Muscle of leg (tissue), 11 donors: ENCODE measurements around the gene UBE2E2. TPM values are rescaled to one million over a fixed set of nuclear protein-coding genes. Genes with fewer than 3 reads are reported as not detected.

Source experiments
- DNase-seq: peaks from one replicate; pipeline ENCODE4 v3.0.0; 2013
- H3K27ac ChIP-seq: one replicate; pipeline ENCODE4 v1.5.1; 2013; ENCODE audit warnings: mild to moderate bottlenecking, low read length, control low read depth
- H3K27me3 ChIP-seq: one replicate; pipeline ENCODE4 v1.6.1; 2013; ENCODE audit warnings: low read length; ENCODE audit not compliant: control insufficient read depth, insufficient read depth
- H3K36me3 ChIP-seq: one replicate; pipeline ENCODE4 v1.6.1; 2013; ENCODE audit warnings: low read length; ENCODE audit not compliant: control insufficient read depth, insufficient read depth
- H3K4me1 ChIP-seq: one replicate; pipeline ENCODE4 v1.6.1; 2013; ENCODE audit warnings: low read length; ENCODE audit not compliant: control insufficient read depth, insufficient read depth
- H3K4me3 ChIP-seq: one replicate; pipeline ENCODE4 v1.5.1; 2013; ENCODE audit warnings: low read length, control low read depth
- H3K9me3 ChIP-seq: replicated peaks from 2 replicates; pipeline ENCODE4 v1.6.1; 2013; ENCODE audit warnings: low read depth, low read length; ENCODE audit not compliant: control insufficient read depth
- WGBS: methylation state at CpG from one replicate; pipeline ENCODE4 v1.1.5; 2013; ENCODE audit warnings: missing lambda C conversion rate; ENCODE audit not compliant: insufficient coverage; 5-methylcytosine and 5-hydroxymethylcytosine counted together
- polyA plus RNA-seq, 8 donors: library from polyadenylated mRNA; unstranded; fragments of 120-200 nt; gene quantifications; one replicate each; pipeline versions ENCODE4 v1.2.1 to v1.2.3, GENCODE V29; 2013; ENCODE audit warnings: inconsistent platforms in 1 of 8, low replicate concordance in 1 of 8; ENCODE audit not compliant: insufficient read length in 8 of 8, insufficient read depth in 1 of 8
- total RNA-seq: library from RNA; stranded (reverse); fragments of 120-200 nt; gene quantifications from one replicate; pipeline ENCODE4 v1.2.4, GENCODE V29; 2013

UBE2E2 gene
- total and polyA plus RNA-seq, 9 donors, result 19.2 to 41.4 (median 35.1) TPM

DNA sequence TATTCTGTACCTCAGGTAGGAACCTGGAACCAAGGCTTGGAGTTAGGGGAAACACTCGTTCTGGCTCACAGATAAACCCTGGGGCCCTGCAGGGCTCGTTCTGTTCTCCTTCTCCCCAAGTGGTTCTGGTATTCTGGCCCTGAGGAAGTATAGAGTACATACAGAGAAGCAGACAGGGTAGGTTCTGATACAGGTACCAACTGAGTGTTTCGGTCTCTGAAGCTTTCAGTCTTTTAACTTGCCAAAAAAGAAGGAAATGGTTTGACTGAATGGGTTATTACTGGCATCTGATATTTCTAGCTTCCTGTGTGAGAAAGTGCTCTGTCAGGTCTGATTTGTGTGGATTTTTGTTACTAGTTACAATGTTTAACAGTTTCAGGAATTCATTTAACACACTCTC, 67.3 kb downstream of the UBE2E2 start:
- peaks cover 14% of the 10 kb centered on the region for H3K9me3 ChIP-seq
- no peak overlapping the region for H3K27ac ChIP-seq
- WGBS, result 78% methylated on average over 3 of the region's 3 CpGs
- H3K27me3 ChIP-seq, result no peaks in the 10 kb centered on the region
- H3K4me1 ChIP-seq, result no peaks in the 10 kb centered on the region
- no peak overlapping the region for H3K4me3 ChIP-seq
- H3K36me3 ChIP-seq, result no peaks in the 10 kb centered on the region
- no peak for DNase-seq

DNA sequence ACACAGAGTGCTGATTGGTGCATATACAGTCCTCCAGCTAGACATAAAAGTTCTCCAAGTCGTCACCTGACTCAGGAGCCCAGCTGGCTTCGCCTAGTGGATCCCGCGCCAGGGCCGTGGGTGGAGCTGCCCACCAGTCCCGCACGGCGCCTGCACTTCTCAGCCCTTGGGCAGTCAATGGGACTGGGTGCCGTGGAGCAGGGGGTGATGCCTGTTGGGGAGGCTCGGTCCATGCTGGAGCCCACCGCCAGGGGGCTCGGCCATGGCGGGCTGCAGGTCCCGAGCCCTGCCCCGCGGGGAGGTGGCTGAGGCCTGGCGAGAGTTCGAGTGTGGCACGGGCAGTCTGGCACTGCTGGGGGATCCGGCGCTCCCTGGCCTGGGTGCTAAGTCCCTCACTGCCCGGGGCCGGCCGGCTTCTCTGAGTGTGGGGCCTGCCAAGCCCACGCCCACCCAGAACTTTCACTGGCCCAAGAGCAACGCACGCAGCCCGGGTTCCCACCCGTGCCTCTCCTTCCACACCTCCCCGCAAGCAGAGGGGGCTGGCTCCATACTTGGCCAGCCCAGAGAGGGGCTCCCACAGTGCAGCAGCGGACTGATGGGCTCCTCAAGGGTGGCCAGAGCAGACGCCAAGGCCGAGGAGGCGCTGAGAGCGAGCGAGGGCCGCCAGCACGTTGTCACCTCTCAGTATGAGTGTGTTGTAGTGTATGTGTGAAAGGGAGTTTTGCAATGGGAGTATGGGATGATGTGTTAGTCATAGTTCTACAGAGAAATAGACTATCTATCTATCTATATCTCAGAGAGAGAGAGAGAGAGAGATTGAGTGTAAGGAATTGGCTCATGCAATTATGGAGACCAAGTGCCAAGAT, 69.0 kb downstream of the UBE2E2 start:
- 95% methylated on average over 31 of the region's 38 CpGs for WGBS
- peaks cover 14% of the 10 kb centered on the region for H3K9me3 ChIP-seq
- no peaks in the 10 kb centered on the region for H3K36me3 ChIP-seq
- DNase-seq, result no peak
- H3K4me3 ChIP-seq, result no peak overlapping the region
- H3K4me1 ChIP-seq, result no peaks in the 10 kb centered on the region
- H3K27ac ChIP-seq, result no peak overlapping the region
- no peaks in the 10 kb centered on the region for H3K27me3 ChIP-seq

DNA sequence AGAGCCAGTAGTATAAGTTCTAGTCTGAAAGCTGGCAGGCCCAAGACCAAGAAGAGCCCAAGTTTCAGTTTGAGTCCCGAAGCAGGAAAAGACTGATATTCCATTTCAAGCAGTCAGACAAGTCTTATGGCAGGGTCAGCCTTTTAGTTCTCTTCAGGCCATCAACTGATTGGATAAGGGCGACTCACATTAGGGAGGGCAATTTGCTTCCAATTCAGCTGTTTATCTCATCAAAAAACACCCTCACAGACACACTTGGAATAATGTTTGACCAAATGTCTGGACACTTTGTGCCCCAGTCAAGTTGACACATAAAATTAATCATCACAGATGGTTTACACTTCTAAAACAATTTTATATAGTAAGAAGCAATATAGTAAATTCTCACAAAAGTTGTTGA, 69.7 kb downstream of the UBE2E2 start:
- no peaks in the 10 kb centered on the region for H3K4me1 ChIP-seq
- 94% methylated on average over 2 of the region's 2 CpGs for WGBS
- H3K4me3 ChIP-seq, result no peak overlapping the region
- no peak for DNase-seq
- peaks cover 14% of the 10 kb centered on the region for H3K9me3 ChIP-seq
- H3K27ac ChIP-seq, result no peak overlapping the region
- no peaks in the 10 kb centered on the region for H3K36me3 ChIP-seq
- H3K27me3 ChIP-seq, result no peaks in the 10 kb centered on the region

DNA sequence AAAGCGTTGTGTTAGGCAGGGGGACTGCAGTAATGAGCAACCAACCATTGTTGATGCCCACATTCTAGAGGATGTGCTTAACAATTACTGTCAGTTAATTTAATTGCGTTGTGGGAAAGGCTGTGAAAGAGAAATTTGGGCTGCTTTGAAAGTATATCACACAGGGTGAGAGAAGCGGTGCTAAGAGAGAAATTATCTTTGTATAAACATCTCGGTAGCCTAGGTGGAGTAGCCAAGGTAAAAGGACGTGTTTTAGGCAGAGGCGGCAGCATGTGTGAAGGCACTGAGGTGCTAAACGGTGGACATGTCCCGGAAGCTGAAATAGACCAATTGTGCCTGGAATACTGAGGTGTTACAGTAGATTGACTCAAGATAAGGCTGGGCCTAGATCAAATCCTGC, 71.9 kb downstream of the UBE2E2 start:
- WGBS, result 87% methylated on average over 7 of the region's 8 CpGs

DNA sequence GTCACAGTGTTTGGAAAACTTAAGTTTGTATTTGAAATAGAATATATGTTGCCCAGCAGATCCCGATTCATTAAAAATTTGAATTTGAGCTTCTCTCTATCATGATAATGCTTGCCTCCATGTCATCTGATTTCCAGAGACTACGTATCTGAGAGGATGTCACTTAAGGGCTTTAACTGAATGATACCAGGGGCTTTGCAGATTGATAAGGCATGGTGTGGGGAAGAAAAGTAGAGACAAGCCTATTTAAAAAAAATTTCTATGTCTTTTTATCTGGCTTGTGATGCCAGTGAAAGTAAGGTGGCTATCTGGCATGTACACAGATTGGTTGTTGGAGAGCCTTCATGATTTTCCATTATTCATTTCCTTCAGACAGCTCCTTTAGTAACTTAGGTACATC, 72.7 kb downstream of the UBE2E2 start:
- Histone ChIP-seq H3K27me3 (no peaks in the 10 kb centered on the region), H3K4me3 (no peak overlapping the region), H3K9me3 (peaks cover 6% of the 10 kb centered on the region), H3K36me3 (no peaks in the 10 kb centered on the region), H3K27ac (no peak overlapping the region), H3K4me1 (no peaks in the 10 kb centered on the region)
- DNase-seq, result no peak
- no CpG with 5 or more reads among the region's 2 CpGs for WGBS

More for the DNA sequence above, 71.9 kb downstream of the UBE2E2 start:
- Histone ChIP-seq H3K4me3 (no peak overlapping the region), H3K27ac (no peak overlapping the region), H3K4me1 (no peaks in the 10 kb centered on the region), H3K9me3 (peaks cover 10% of the 10 kb centered on the region), H3K27me3 (no peaks in the 10 kb centered on the region), H3K36me3 (no peaks in the 10 kb centered on the region)
- DNase-seq, result no peak

DNA sequence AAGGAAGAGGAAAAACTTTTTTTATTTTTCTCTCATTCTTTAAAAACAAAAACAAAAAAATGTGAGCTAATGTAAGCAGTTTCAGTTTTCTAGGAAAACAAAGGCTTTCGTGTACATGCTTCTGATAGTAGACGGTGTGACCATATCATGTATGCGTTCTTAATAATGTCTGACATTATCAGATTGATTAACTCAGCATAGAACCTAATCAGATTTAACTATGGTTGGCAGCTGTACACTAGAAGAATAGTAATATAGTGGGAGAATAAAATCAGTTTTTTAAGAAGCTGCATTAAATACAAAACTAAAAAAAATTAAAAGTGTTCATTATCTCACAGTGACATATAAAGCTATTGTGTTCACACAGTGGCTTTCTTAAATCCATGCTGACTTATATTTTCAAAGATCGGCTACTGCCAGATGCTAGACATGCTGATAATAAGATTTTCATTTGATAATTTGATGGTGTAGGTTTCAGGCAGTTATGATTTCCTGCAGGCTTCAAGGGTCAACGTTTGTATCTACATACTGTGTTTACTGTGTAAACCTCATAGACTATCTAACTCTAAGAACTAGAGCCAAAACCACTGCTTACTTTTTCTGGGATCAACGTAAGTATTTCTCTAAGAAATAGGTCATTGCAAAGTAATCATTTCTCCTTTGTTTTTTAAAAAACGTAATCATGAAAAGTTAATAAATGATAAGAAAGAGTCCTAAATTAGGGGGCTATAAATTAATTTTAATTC, 74.0 kb downstream of the UBE2E2 start:
- H3K36me3 ChIP-seq, result no peaks in the 10 kb centered on the region
- no peak overlapping the region for H3K4me3 ChIP-seq
- no peaks in the 10 kb centered on the region for H3K27me3 ChIP-seq
- no peak overlapping the region for H3K27ac ChIP-seq
- no peaks in the 10 kb centered on the region for H3K9me3 ChIP-seq
- H3K4me1 ChIP-seq, result no peaks in the 10 kb centered on the region
- no peak for DNase-seq
- WGBS, result no CpG with 5 or more reads among the region's 7 CpGs

DNA sequence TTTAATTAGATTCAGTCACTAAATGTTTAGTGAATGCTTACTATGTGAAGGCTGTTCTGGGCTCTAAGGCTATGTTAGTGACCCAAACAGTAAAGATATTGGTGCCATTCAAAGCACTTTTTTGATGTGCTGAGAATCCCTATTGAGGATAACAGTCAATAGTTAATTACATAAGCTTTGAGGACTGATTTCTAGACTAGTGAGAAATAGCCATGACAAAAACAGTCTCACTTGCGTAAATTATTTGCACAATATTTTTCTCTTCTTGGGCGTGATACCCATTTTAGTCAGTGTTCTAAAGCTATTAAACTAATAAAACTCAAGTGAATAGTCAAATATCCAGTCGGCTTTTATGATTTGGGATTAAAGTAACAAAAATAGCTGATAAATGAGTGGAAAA, 74.6 kb downstream of the UBE2E2 start:
- Histone ChIP-seq H3K9me3 (no peaks in the 10 kb centered on the region), H3K27ac (no peak overlapping the region), H3K4me1 (no peaks in the 10 kb centered on the region), H3K27me3 (no peaks in the 10 kb centered on the region), H3K4me3 (no peak overlapping the region), H3K36me3 (no peaks in the 10 kb centered on the region)
- no CpG with 5 or more reads among the region's 3 CpGs for WGBS
- DNase-seq, result no peak

DNA sequence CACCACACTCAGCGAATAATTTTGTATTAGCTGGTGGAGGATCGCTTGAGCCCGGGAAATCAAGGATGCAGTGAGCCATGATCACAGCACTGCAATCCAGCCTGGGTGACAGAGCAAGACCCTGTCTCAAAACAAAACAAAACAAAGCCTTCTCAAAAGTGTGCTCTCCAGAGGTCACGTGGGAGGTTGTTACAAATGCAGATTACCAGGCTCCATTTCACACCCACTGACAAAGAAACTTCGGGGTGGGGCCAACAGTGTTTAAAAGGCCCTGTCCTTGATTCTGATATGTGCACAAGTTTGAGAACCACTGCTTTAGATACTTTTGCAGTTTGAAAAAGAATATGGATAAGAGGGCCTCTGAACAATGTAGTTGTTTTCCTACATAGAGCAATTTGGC, 80.5 kb downstream of the UBE2E2 start:
- Histone ChIP-seq H3K4me1 (no peaks in the 10 kb centered on the region), H3K36me3 (no peaks in the 10 kb centered on the region), H3K27ac (no peak overlapping the region), H3K27me3 (no peaks in the 10 kb centered on the region), H3K9me3 (peaks cover 4% of the 10 kb centered on the region), H3K4me3 (no peak overlapping the region)
- no CpG with 5 or more reads among the region's 5 CpGs for WGBS
- no peak for DNase-seq

DNA sequence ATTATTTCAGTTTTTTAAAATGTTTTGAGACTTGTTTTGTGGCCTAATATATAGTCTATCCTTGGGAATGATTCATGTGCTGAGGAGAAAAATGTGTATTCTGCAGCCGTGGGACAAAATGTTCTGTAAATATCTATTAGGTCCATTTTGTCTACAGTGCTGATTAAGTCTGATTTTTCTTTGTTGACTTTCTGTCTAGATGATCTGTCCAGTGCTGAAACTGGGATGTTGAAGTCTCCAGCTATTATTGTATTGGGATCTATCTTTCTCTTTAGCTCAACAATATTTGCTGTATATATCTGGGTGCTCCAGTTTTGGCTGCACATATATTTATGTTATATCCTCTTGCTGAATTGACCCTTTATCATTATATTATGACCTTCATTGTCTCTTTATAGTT, 85.2 kb downstream of the UBE2E2 start:
- Histone ChIP-seq H3K9me3 (peaks cover 4% of the 10 kb centered on the region), H3K36me3 (no peaks in the 10 kb centered on the region), H3K27ac (no peak overlapping the region), H3K27me3 (no peaks in the 10 kb centered on the region), H3K4me3 (no peak overlapping the region), H3K4me1 (no peaks in the 10 kb centered on the region)
- WGBS, result no CpG with 5 or more reads among the region's 1 CpG
- peak; percentile 6 for DNase-seq

DNA sequence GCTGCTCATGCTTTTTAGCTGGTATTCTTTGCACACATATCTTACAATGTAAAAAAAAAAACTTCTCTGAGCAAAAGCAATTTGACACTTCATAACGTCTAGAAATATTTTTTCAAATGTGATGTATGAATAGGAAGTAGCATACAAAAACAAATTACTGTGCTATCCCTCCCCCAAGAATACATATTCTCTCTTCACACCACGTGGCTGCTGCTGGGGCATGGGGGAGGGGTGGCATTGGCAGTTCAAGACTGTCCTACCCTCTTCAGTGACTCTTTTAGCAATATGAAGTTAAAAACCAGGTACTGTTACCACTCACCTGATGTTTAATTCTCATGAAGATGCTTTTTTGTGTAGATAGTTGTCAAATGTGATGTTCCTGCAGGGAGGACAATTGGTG, 85.6 kb downstream of the UBE2E2 start:
- whole genome bisulfite sequencing, result no CpG with 5 or more reads among the region's 2 CpGs
- Histone ChIP-seq H3K27ac (no peak overlapping the region), H3K4me3 (no peak overlapping the region), H3K27me3 (no peaks in the 10 kb centered on the region), H3K9me3 (peaks cover 4% of the 10 kb centered on the region), H3K4me1 (no peaks in the 10 kb centered on the region), H3K36me3 (no peaks in the 10 kb centered on the region)
- no peak for DNase-seq
